A549 treated with Hydrocortisone at 1 μM for 4 hours (cell line): ENCODE measurements around the gene CYSLTR1. TPM values are rescaled to one million over a fixed set of nuclear protein-coding genes. Genes with fewer than 3 reads are reported as not detected.

ENCODE experiments used
- total RNA-seq: library from RNA; stranded (reverse); fragments of 200-300 nt; extraction: Qiagen RNA extraction; gene quantifications from 5 replicates; pipeline ENCODE4 v1.2.3, GENCODE V29; 2022

Gene CYSLTR1, protein sequence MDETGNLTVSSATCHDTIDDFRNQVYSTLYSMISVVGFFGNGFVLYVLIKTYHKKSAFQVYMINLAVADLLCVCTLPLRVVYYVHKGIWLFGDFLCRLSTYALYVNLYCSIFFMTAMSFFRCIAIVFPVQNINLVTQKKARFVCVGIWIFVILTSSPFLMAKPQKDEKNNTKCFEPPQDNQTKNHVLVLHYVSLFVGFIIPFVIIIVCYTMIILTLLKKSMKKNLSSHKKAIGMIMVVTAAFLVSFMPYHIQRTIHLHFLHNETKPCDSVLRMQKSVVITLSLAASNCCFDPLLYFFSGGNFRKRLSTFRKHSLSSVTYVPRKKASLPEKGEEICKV
- not detected in 5 replicates for total RNA-seq

DNA sequence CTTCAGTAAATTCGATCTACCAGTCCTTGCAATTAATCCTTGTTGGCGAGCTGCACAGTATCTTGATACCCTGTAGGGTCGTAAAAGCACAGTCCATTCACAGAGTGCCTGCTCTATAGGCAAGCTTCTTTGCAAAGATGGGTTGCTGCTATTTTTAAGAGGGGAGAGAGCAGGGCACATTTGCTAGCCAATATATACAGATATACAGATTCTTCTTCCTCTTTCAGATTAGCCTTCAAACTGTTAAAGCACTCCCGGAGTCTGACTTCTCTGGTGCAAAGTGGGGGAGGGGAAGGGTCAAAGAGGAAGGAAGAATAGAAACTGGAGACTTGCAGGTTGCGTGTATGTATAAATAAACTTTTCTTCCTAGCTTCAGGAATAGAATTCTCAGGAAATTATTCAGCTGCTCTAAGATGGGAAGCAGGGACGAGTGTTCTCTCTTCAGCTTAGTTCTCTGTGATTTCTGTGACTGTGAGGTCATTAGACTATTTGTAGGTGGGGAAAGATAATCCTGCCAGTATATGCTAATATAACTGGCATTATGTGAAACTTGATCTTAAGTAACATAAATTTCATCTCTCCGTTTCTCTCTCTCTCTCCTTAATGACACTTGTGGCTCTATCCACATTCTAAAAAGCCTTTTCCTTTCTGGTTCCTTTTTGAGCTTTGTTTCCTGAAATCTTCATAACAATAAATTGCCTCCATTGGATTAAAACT is at the start of gene CYSLTR1:
TSS of gene CYSLTR1 (minus strand) at position 242 of the 717 bp plus-strand sequence. CDS start 53,865 bp downstream, outside the sequence.

Other genes starting within 250 kb of the CYSLTR1 start
- 581 to 636 TPM (median 607 TPM) in 5 replicates for gene PGK1, start 223.4 kb downstream of the CYSLTR1 start, total RNA-seq
- 10.3 to 15.0 TPM (median 11.8 TPM) in 5 replicates for gene TAF9B, start 188.0 kb downstream of the CYSLTR1 start, total RNA-seq